Astrocyte (in vitro differentiated cells and primary cell): Measurements from ENCODE around the gene RNF180. TPM values are rescaled to one million over a fixed set of nuclear protein-coding genes. Genes with fewer than 3 reads are reported as not detected.

ENCODE experiments used
- DNase-seq: peaks from one replicate; pipeline ENCODE4 v3.0.0-alpha.2; 2010; ENCODE audit warnings: low read depth
- FAIRE-seq: peaks from 2 replicates; lab custom pipeline; 2011; peaks lifted over from hg19 to GRCh38; lab: Jason Lieb, UNC
- H2AFZ ChIP-seq: 2 replicates; pipeline ENCODE4 v1.6.0; 2012; ENCODE audit warnings: low read depth, low read length, inconsistent platforms
- H3K27ac ChIP-seq: 2 replicates; pipeline ENCODE4 v1.5.1; 2011; ENCODE audit warnings: low read depth, low read length, inconsistent platforms
- H3K27me3 ChIP-seq: 2 replicates; pipeline ENCODE4 v1.6.0; 2011; ENCODE audit warnings: low read length, inconsistent platforms; ENCODE audit not compliant: insufficient read depth
- H3K36me3 ChIP-seq: 2 replicates; pipeline ENCODE4 v1.5.1; 2011; ENCODE audit warnings: low read length, inconsistent platforms; ENCODE audit not compliant: insufficient read depth
- H3K4me1 ChIP-seq: 2 replicates; pipeline ENCODE4 v1.5.1; 2011; ENCODE audit warnings: low read length, inconsistent platforms; ENCODE audit not compliant: insufficient read depth
- H3K4me2 ChIP-seq: 2 replicates; pipeline ENCODE4 v1.6.0; 2012; ENCODE audit warnings: low read length, inconsistent platforms
- H3K4me3 ChIP-seq: 2 replicates; pipeline ENCODE4 v1.5.1; 2011; ENCODE audit warnings: low read depth, mild to moderate bottlenecking, low read length, inconsistent platforms; ENCODE audit not compliant: insufficient read depth
- H3K79me2 ChIP-seq: 2 replicates; pipeline ENCODE4 v1.6.0; 2012; ENCODE audit warnings: mild to moderate bottlenecking, low read length, inconsistent platforms; ENCODE audit not compliant: insufficient read depth
- H3K9ac ChIP-seq: 2 replicates; pipeline ENCODE4 v1.6.0; 2012; ENCODE audit warnings: mild to moderate bottlenecking, low read length, inconsistent platforms
- H3K9me3 ChIP-seq: 2 replicates; pipeline ENCODE4 v1.5.1; 2012; ENCODE audit warnings: low read depth, mild to moderate bottlenecking, low read length, inconsistent platforms; ENCODE audit not compliant: insufficient read depth
- H4K20me1 ChIP-seq: 2 replicates; pipeline ENCODE4 v1.6.0; 2012; ENCODE audit warnings: low read length, inconsistent platforms; ENCODE audit not compliant: insufficient read depth
- H3K27ac Mint-ChIP-seq: one replicate; pipeline ENCODE4 v1.8.0; 2021; ENCODE audit warnings: mild to moderate bottlenecking, mixed read lengths; ENCODE audit not compliant: unreplicated experiment
- H3K27me3 Mint-ChIP-seq: one replicate; pipeline ENCODE4 v1.8.0; 2021; ENCODE audit warnings: low read depth, mixed read lengths; ENCODE audit not compliant: unreplicated experiment
- H3K36me3 Mint-ChIP-seq: one replicate; pipeline ENCODE4 v1.8.0; 2021; ENCODE audit warnings: low read depth, mixed read lengths; ENCODE audit not compliant: unreplicated experiment
- H3K4me1 Mint-ChIP-seq: one replicate; pipeline ENCODE4 v1.8.0; 2021; ENCODE audit warnings: low read depth, mixed read lengths; ENCODE audit not compliant: unreplicated experiment
- H3K4me3 Mint-ChIP-seq: one replicate; pipeline ENCODE4 v1.8.0; 2021; ENCODE audit warnings: mild to moderate bottlenecking, moderate library complexity, mixed read lengths; ENCODE audit not compliant: unreplicated experiment
- H3K9me3 Mint-ChIP-seq: one replicate; pipeline ENCODE4 v1.8.0; 2021; ENCODE audit warnings: mild to moderate bottlenecking, mixed read lengths; ENCODE audit not compliant: unreplicated experiment
- CTCF ChIP-seq: IDR thresholded peaks from 2 replicates; pipeline ENCODE4 v1.5.1; 2011; ENCODE audit warnings: low read depth, mild to moderate bottlenecking, inconsistent platforms, low read length, moderate library complexity; ENCODE audit not compliant: insufficient read depth
- EZH2 ChIP-seq: IDR thresholded peaks from 2 replicates; pipeline ENCODE4 v1.6.1; 2012; ENCODE audit warnings: mild to moderate bottlenecking, low read length, inconsistent platforms; ENCODE audit not compliant: insufficient read depth
- total RNA-seq: library from RNA; stranded (reverse); gene quantifications from 2 replicates; pipeline ENCODE4 v1.2.1, GENCODE V29; 2021

Gene RNF180
- total RNA-seq, 1 donor from 2014 or later: 5.4 TPM

GRCh38 chr5:64206653-64207052 lies 41.0 kb downstream of the RNF180 start:
- H3K27me3 ChIP-seq: no peaks in the 10 kb centered on the region
- no peak overlapping the region for H3K9ac ChIP-seq
- no peak overlapping the region for H2AFZ ChIP-seq
- H3K4me2 ChIP-seq: no peak overlapping the region
- no peak overlapping the region for H3K4me3 ChIP-seq
- H3K36me3 Mint-ChIP-seq: no peaks in the 10 kb centered on the region
- H3K79me2 ChIP-seq: no peaks in the 10 kb centered on the region
- H3K9me3 ChIP-seq: no peaks in the 10 kb centered on the region
- H3K27me3 Mint-ChIP-seq: no peaks in the 10 kb centered on the region
- no peak overlapping the region for H3K27ac Mint-ChIP-seq
- H3K4me1 Mint-ChIP-seq: peaks cover 35% of the 10 kb centered on the region
- H3K9me3 Mint-ChIP-seq: no peaks in the 10 kb centered on the region
- no peak for DNase-seq
- TF ChIP-seq EZH2 (no peak), CTCF (no peak)
- H3K27ac ChIP-seq: no peak overlapping the region
- no peak overlapping the region for H3K4me3 Mint-ChIP-seq
- no peak for FAIRE-seq
- no peaks in the 10 kb centered on the region for H3K36me3 ChIP-seq
- H4K20me1 ChIP-seq: no peaks in the 10 kb centered on the region
- H3K4me1 ChIP-seq: peaks cover 12% of the 10 kb centered on the region

- Mint-ChIP-seq H3K27me3 (no peaks in the 10 kb centered on the region), H3K9me3 (no peaks in the 10 kb centered on the region), H3K36me3 (no peaks in the 10 kb centered on the region), H3K4me3 (no peak overlapping the region), H3K4me1 (peaks cover 31% of the 10 kb centered on the region), H3K27ac (no peak overlapping the region)
- Histone ChIP-seq H3K9ac (no peak overlapping the region), H3K4me2 (no peak overlapping the region), H3K36me3 (no peaks in the 10 kb centered on the region), H3K79me2 (no peaks in the 10 kb centered on the region), H3K27me3 (no peaks in the 10 kb centered on the region), H2AFZ (no peak overlapping the region), H3K4me3 (no peak overlapping the region), H3K9me3 (no peaks in the 10 kb centered on the region), H4K20me1 (no peaks in the 10 kb centered on the region), H3K4me1 (peaks cover 13% of the 10 kb centered on the region), H3K27ac (no peak overlapping the region)
- TF ChIP-seq CTCF: peak; percentile 13
- no peak for TF ChIP-seq EZH2
- peak; percentile 3 for DNase-seq
- no peak for FAIRE-seq
Observed at GRCh38 chr5:64207978-64208377, 42.3 kb downstream of the RNF180 start.

GRCh38 chr5:64209353-64209752 lies 43.7 kb downstream of the RNF180 start:
- no peak overlapping the region for H3K27ac ChIP-seq
- Mint-ChIP-seq H3K27me3 (no peaks in the 10 kb centered on the region), H3K9me3 (no peaks in the 10 kb centered on the region), H3K36me3 (no peaks in the 10 kb centered on the region), H3K4me3 (no peak overlapping the region), H3K27ac (no peak overlapping the region), H3K4me1 (peaks cover 31% of the 10 kb centered on the region)
- H3K4me2 ChIP-seq: no peak overlapping the region
- H4K20me1 ChIP-seq: no peaks in the 10 kb centered on the region
- H3K79me2 ChIP-seq: no peaks in the 10 kb centered on the region
- H3K4me3 ChIP-seq: no peak overlapping the region
- H3K9me3 ChIP-seq: no peaks in the 10 kb centered on the region
- no peak overlapping the region for H3K9ac ChIP-seq
- DNase-seq (no peak), FAIRE-seq (no peak)
- no peak overlapping the region for H2AFZ ChIP-seq
- no peak for TF ChIP-seq EZH2
- no peak for TF ChIP-seq CTCF
- no peaks in the 10 kb centered on the region for H3K27me3 ChIP-seq
- no peaks in the 10 kb centered on the region for H3K36me3 ChIP-seq
- peaks cover 13% of the 10 kb centered on the region for H3K4me1 ChIP-seq
